Calu3 (cell line): ENCODE measurements around the gene RASGRF2. TPM values are rescaled to one million over a fixed set of nuclear protein-coding genes. Genes with fewer than 3 reads are reported as not detected.

Experiments used
- BruUV-seq: library from RNA; stranded (reverse); fragments of 400-500 nt; replicated peaks from 2 replicates; lab custom pipeline; 2021; lab: Mats Ljungman, UMichigan
- CTCF ChIA-PET: fragments of 300-600 bp; sonication (Branson Sonifier 250); formaldehyde crosslinking; loops from one replicate; lab custom pipeline; 2022; ENCODE audit warnings: antibody characterized with exemption; lab: Charles Lee
- DNase-seq: peaks from one replicate; pipeline ENCODE4 v3.0.0; 2022
- H3K27ac Mint-ChIP-seq: one replicate; pipeline ENCODE4 v1.8.0; 2022; ENCODE audit warnings: mixed read lengths; ENCODE audit not compliant: unreplicated experiment
- H3K27me3 Mint-ChIP-seq: one replicate; pipeline ENCODE4 v1.8.0; 2022; ENCODE audit warnings: mixed read lengths; ENCODE audit not compliant: unreplicated experiment
- H3K36me3 Mint-ChIP-seq: one replicate; pipeline ENCODE4 v1.8.0; 2022; ENCODE audit warnings: mild to moderate bottlenecking, moderate library complexity, mixed read lengths; ENCODE audit not compliant: insufficient read depth, unreplicated experiment
- H3K4me1 Mint-ChIP-seq: one replicate; pipeline ENCODE4 v1.8.0; 2022; ENCODE audit warnings: mild to moderate bottlenecking, low read depth, mixed read lengths; ENCODE audit not compliant: unreplicated experiment
- H3K4me3 Mint-ChIP-seq: one replicate; pipeline ENCODE4 v1.8.0; 2022; ENCODE audit warnings: mild to moderate bottlenecking, low read depth, moderate library complexity, mixed read lengths; ENCODE audit not compliant: unreplicated experiment
- H3K9me3 Mint-ChIP-seq: one replicate; pipeline ENCODE4 v1.8.0; 2022; ENCODE audit warnings: low read depth, mixed read lengths; ENCODE audit not compliant: unreplicated experiment
- CTCF ChIP-seq: fragments of 200-600 bp; IDR thresholded peaks from one replicate; pipeline ENCODE4 v1.8.0; 2022; ENCODE audit warnings: antibody characterized with exemption; ENCODE audit not compliant: unreplicated experiment
- intact Hi-C: fragments of 100-400 bp; cut with micrococcal nuclease; formaldehyde crosslinking; loops from one replicate; pipeline ENCODE4 v1.10.0; 2022; ENCODE audit not compliant: unreplicated experiment
- total RNA-seq: library from RNA; stranded (reverse); gene quantifications from 2 replicates; pipeline ENCODE4 v1.2.3, GENCODE V29; 2022

Gene RASGRF2
- total RNA-seq, 1 experiment from 2014 or later, result 27.7 TPM

DNA sequence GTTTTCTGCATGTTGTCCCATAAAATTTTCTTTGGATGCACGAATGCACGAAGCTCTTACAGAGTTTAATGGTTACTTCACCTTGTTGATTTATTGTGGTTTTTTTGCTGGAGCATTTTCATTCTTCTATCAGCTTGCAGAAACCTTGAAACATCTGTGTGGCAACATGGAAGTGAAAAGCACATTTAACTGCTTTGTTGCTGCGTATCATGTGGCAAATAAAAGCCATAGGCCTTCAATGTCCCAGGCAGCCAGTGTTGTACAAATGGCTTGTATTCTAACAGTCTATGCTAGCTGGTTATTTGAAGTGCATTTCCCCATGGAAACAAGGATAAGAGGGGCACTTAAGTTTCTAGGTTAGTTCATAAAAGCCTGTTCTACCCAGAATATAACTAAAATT, 42.5 kb upstream of the RASGRF2 start:
- H3K27ac Mint-ChIP-seq, result no peak overlapping the region

DNA sequence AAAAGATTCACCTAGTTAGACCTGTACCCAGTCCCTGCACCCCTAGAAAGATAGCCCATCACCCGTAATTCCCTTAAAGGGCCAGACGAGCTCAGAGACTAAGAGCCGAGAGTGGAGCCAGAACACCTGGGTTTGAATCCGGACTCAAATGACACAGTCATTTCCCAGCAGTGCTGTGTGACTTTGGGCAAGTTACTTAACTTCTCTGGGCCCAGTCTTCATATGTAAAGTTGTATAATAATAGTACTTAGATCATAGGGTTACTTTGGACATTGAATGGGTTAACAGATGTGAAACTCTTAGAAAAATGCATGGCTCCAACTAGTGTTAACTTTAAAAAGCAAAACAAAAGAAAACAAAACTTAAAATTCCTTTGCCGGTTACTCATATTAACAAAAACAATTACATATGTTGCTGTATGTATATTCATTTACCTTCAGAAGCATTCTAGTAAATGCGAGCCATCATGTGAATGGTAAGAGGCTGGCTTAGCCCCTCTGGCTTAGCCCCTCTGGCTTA, 40.4 kb upstream of the RASGRF2 start:
- CTCF ChIA-PET, result interaction anchor here (0.7 to 1.5 kb wide), 4 partner anchors 20 to 326 kb away, joined by 3 to 4 read pairs (median 3); no protein-coding TSS in a partner anchor
- peaks cover 29% of the 10 kb centered on the region for H3K4me1 Mint-ChIP-seq
- intact Hi-C loops, result loop anchor here (2.0 to 10.0 kb wide), 2 partner anchors 67 to 205 kb away; no protein-coding TSS in a partner anchor
- H3K9me3 Mint-ChIP-seq, result no peaks in the 10 kb centered on the region
- H3K27me3 Mint-ChIP-seq, result no peaks in the 10 kb centered on the region
- H3K36me3 Mint-ChIP-seq, result no peaks in the 10 kb centered on the region
- no peak overlapping the region for H3K4me3 Mint-ChIP-seq
- no peak for DNase-seq
- peak overlapping the region; percentile 22 for H3K27ac Mint-ChIP-seq
- no peak for TF ChIP-seq CTCF
- no TSS peak for BruUV-seq

More for the DNA sequence above, 42.5 kb upstream of the RASGRF2 start:
- intact Hi-C loops, result no loop called here
- H3K27me3 Mint-ChIP-seq, result no peaks in the 10 kb centered on the region
- DNase-seq, result no peak
- no peaks in the 10 kb centered on the region for H3K9me3 Mint-ChIP-seq
- CTCF ChIA-PET, result interaction anchor here (0.6 kb wide), 1 partner anchor 1832 kb away, joined by 4 read pairs; no protein-coding TSS in a partner anchor
- H3K36me3 Mint-ChIP-seq, result no peaks in the 10 kb centered on the region
- no peak for TF ChIP-seq CTCF
- peaks cover 29% of the 10 kb centered on the region for H3K4me1 Mint-ChIP-seq
- no peak overlapping the region for H3K4me3 Mint-ChIP-seq
- BruUV-seq, result no TSS peak

DNA sequence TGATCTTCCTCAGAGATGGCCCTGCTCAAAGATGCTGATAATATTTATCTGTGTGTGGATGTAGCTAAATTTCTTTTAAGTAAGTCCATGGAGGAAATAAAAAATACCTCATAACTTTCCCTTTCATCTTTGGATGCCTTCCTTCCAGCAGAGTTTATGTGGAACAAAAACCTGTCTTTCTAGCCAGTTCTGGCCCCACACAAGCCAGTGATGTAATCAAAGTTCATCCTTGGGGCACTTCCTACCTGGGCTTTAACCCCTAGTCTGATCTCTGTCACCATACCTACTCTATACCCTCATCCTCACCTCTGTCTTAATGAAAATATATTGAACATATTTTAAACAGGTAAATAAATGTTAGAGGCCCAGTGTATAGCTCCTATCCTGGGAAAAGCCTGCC, 39.8 kb upstream of the RASGRF2 start:
- H3K4me1 Mint-ChIP-seq, result peaks cover 29% of the 10 kb centered on the region
- no TSS peak for BruUV-seq
- CTCF ChIA-PET, result interaction anchor here (0.7 to 1.5 kb wide), 4 partner anchors 21 to 325 kb away, joined by 3 to 4 read pairs (median 3); no protein-coding TSS in a partner anchor

DNA sequence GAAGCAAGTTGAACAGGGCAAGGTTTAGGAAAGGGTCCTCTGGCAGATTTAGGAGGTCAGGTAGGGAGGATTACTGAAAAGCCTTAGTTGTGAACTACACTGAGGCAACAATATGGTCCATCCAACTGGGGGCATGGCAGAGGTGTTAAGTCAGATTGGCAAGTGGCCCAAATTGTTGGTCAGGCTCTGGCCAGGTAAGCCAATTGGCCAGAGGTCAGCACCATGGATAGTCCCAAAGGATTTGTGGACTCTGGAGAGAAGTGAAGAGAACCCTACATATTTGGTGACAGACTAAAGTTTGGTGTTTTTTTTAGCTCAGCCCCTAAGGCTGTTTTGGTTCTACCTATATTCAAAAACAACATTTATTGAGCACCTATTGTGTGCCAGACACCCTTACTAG, 39.1 kb upstream of the RASGRF2 start:
- peak; percentile 35 for DNase-seq
- Mint-ChIP-seq H3K27ac (peak overlapping the region; percentile 22), H3K4me3 (no peak overlapping the region), H3K4me1 (peaks cover 29% of the 10 kb centered on the region), H3K9me3 (no peaks in the 10 kb centered on the region), H3K27me3 (no peaks in the 10 kb centered on the region), H3K36me3 (no peaks in the 10 kb centered on the region)
- intact Hi-C loops, result loop anchor here (2.0 to 10.0 kb wide), 2 partner anchors 68 to 206 kb away; no protein-coding TSS in a partner anchor
- CTCF ChIA-PET, result interaction anchor here (1.5 kb wide), 1 partner anchor 20 kb away, joined by 3 read pairs; no protein-coding TSS in a partner anchor
- no TSS peak for BruUV-seq
- no peak for TF ChIP-seq CTCF

More for the DNA sequence above, 39.8 kb upstream of the RASGRF2 start:
- H3K36me3 Mint-ChIP-seq, result no peaks in the 10 kb centered on the region
- no peak for TF ChIP-seq CTCF
- DNase-seq, result peak; percentile 46
- intact Hi-C loops, result loop anchor here (2.0 to 10.0 kb wide), 2 partner anchors 68 to 206 kb away; no protein-coding TSS in a partner anchor
- H3K4me3 Mint-ChIP-seq, result no peak overlapping the region
- no peaks in the 10 kb centered on the region for H3K9me3 Mint-ChIP-seq
- no peaks in the 10 kb centered on the region for H3K27me3 Mint-ChIP-seq
- peak overlapping the region; percentile 22 for H3K27ac Mint-ChIP-seq
